H1 (cell line): ENCODE data around the gene MAPT. TPM values are rescaled to one million over a fixed set of nuclear protein-coding genes. Genes with fewer than 3 reads are reported as not detected.

Source experiments
- ASH2L ChIP-seq: fragments of 200-600, 300-600 bp; sonication (generic); IDR thresholded peaks from one replicate; pipeline ENCODE4 v1.7.1; 2017; ENCODE audit warnings: low read length
- EZH2 ChIP-seq: fragments of 200-600 bp; sonication (generic); IDR thresholded peaks from 2 replicates; pipeline ENCODE4 v1.7.1; 2012; ENCODE audit warnings: low read depth, mild to moderate bottlenecking, moderate library complexity, low read length, inconsistent platforms; ENCODE audit not compliant: severe bottlenecking
- GTF2F1 ChIP-seq: IDR thresholded peaks from 2 replicates; pipeline ENCODE4 v1.6.1; 2012; ENCODE audit warnings: low read depth, low read length, improper control_type of control experiment, borderline replicate concordance
- HDAC2 ChIP-seq, 2 experiments: fragments of 300-600 bp in 1 of 2; sonication (generic) in 1 of 2; IDR thresholded peaks; 2 replicates each; pipeline ENCODE4 v1.6.1; 2011 to 2012; ENCODE audit warnings: low read depth in 2 of 2, low read length in 2 of 2, mild to moderate bottlenecking in 2 of 2, moderate library complexity in 2 of 2, borderline replicate concordance in 1 of 2, inconsistent platforms in 1 of 2
- PHF8 ChIP-seq: fragments of 200-600 bp; sonication (generic); conservative IDR thresholded peaks from 2 replicates; pipeline ENCODE4 v1.7.1; 2012; ENCODE audit warnings: low read depth, mild to moderate bottlenecking, inconsistent platforms, low read length, moderate library complexity
- RXRA ChIP-seq: IDR thresholded peaks from 2 replicates; pipeline ENCODE4 v1.6.1; 2011; ENCODE audit warnings: low read depth, mild to moderate bottlenecking, low read length, moderate library complexity; ENCODE audit not compliant: insufficient read depth
- TBP ChIP-seq: IDR thresholded peaks from 2 replicates; pipeline ENCODE4 v1.6.1; 2011; ENCODE audit warnings: low read depth, low read length, improper control_type of control experiment
- polyA plus RNA-seq, 7 experiments: library from polyadenylated mRNA; depleted of rRNA in 3 of 7; stranded (reverse) in 5 of 7; unstranded in 2 of 7; fragments of >200 nt in 5 of 7; fragments of 200-250 nt in 2 of 7; gene quantifications; 1 replicate in 5 of 7; 2 replicates in 1 of 7; 4 replicates in 1 of 7; pipeline versions ENCODE4 v1.2.1 to v1.2.3, GENCODE V29; 2011 to 2013; ENCODE audit warnings: missing spikeins in 2 of 7, mixed read lengths in 2 of 7
- total RNA-seq: library from RNA; stranded (reverse); fragmentation: NEBNext Ultra II Directional; extraction: Animal tissue kit (Norgen Biotek cat#: 25700); gene quantifications from 2 replicates; pipeline ENCODE4 v1.2.1, GENCODE V29; 2021
- TF ChIP-seq, protein P1 (sequence below): fragments of 300-600 bp; sonication (generic); IDR thresholded peaks from 2 replicates; pipeline ENCODE4 v1.7.1; 2012; ENCODE audit warnings: low read length, moderate library complexity, mild to moderate bottlenecking, inconsistent platforms; ENCODE audit not compliant: insufficient replicate concordance
- TF ChIP-seq, protein P2 (sequence below): IDR thresholded peaks from 2 replicates; pipeline ENCODE4 v1.6.1; 2011; ENCODE audit warnings: low read length, improper control_type of control experiment

MAPT gene
- total and polyA plus RNA-seq, 2 of the 8 experiments (the other 6 are each of a cell fraction or from before 2014, with no cell fraction given) = 0.54 to 1.7 TPM

GRCh38 chr17:46071796-46072195 lies 177.4 kb downstream of the MAPT start (continued):
- TF ChIP-seq, protein P1, sequence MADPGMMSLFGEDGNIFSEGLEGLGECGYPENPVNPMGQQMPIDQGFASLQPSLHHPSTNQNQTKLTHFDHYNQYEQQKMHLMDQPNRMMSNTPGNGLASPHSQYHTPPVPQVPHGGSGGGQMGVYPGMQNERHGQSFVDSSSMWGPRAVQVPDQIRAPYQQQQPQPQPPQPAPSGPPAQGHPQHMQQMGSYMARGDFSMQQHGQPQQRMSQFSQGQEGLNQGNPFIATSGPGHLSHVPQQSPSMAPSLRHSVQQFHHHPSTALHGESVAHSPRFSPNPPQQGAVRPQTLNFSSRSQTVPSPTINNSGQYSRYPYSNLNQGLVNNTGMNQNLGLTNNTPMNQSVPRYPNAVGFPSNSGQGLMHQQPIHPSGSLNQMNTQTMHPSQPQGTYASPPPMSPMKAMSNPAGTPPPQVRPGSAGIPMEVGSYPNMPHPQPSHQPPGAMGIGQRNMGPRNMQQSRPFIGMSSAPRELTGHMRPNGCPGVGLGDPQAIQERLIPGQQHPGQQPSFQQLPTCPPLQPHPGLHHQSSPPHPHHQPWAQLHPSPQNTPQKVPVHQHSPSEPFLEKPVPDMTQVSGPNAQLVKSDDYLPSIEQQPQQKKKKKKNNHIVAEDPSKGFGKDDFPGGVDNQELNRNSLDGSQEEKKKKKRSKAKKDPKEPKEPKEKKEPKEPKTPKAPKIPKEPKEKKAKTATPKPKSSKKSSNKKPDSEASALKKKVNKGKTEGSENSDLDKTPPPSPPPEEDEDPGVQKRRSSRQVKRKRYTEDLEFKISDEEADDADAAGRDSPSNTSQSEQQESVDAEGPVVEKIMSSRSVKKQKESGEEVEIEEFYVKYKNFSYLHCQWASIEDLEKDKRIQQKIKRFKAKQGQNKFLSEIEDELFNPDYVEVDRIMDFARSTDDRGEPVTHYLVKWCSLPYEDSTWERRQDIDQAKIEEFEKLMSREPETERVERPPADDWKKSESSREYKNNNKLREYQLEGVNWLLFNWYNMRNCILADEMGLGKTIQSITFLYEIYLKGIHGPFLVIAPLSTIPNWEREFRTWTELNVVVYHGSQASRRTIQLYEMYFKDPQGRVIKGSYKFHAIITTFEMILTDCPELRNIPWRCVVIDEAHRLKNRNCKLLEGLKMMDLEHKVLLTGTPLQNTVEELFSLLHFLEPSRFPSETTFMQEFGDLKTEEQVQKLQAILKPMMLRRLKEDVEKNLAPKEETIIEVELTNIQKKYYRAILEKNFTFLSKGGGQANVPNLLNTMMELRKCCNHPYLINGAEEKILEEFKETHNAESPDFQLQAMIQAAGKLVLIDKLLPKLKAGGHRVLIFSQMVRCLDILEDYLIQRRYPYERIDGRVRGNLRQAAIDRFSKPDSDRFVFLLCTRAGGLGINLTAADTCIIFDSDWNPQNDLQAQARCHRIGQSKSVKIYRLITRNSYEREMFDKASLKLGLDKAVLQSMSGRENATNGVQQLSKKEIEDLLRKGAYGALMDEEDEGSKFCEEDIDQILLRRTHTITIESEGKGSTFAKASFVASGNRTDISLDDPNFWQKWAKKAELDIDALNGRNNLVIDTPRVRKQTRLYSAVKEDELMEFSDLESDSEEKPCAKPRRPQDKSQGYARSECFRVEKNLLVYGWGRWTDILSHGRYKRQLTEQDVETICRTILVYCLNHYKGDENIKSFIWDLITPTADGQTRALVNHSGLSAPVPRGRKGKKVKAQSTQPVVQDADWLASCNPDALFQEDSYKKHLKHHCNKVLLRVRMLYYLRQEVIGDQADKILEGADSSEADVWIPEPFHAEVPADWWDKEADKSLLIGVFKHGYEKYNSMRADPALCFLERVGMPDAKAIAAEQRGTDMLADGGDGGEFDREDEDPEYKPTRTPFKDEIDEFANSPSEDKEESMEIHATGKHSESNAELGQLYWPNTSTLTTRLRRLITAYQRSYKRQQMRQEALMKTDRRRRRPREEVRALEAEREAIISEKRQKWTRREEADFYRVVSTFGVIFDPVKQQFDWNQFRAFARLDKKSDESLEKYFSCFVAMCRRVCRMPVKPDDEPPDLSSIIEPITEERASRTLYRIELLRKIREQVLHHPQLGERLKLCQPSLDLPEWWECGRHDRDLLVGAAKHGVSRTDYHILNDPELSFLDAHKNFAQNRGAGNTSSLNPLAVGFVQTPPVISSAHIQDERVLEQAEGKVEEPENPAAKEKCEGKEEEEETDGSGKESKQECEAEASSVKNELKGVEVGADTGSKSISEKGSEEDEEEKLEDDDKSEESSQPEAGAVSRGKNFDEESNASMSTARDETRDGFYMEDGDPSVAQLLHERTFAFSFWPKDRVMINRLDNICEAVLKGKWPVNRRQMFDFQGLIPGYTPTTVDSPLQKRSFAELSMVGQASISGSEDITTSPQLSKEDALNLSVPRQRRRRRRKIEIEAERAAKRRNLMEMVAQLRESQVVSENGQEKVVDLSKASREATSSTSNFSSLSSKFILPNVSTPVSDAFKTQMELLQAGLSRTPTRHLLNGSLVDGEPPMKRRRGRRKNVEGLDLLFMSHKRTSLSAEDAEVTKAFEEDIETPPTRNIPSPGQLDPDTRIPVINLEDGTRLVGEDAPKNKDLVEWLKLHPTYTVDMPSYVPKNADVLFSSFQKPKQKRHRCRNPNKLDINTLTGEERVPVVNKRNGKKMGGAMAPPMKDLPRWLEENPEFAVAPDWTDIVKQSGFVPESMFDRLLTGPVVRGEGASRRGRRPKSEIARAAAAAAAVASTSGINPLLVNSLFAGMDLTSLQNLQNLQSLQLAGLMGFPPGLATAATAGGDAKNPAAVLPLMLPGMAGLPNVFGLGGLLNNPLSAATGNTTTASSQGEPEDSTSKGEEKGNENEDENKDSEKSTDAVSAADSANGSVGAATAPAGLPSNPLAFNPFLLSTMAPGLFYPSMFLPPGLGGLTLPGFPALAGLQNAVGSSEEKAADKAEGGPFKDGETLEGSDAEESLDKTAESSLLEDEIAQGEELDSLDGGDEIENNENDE = no peak
- TF ChIP-seq EZH2 = no peak
- TF ChIP-seq RXRA = no peak
- TF ChIP-seq HDAC2 (IDR thresholded peaks at IDR 0.05; ENCODE audit: borderline replicate concordance in 1 of 2, low read depth in 2 of 2, low read length in 2 of 2) = no peak
- no peak for TF ChIP-seq ASH2L
- TF ChIP-seq GTF2F1 = no peak
- no peak for TF ChIP-seq PHF8
- TF ChIP-seq, protein P2, sequence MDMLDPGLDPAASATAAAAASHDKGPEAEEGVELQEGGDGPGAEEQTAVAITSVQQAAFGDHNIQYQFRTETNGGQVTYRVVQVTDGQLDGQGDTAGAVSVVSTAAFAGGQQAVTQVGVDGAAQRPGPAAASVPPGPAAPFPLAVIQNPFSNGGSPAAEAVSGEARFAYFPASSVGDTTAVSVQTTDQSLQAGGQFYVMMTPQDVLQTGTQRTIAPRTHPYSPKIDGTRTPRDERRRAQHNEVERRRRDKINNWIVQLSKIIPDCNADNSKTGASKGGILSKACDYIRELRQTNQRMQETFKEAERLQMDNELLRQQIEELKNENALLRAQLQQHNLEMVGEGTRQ = no peak
- no peak for TF ChIP-seq TBP
